NCI-H2171 (cell line): Measurements from ENCODE around the gene OR5T2.
"Not testable (repeated sequence)": the region's sequence is repeated elsewhere in the genome, so short reads cannot be mapped to it uniquely, and the experiment has no call there.

Experiments
- DNase-seq: peaks from one replicate; lab custom pipeline; 2025; lab: John Stamatoyannopoulos, UW

Gene OR5T2

GRCh38 chr11:56234155-56234554 lies at the start of gene OR5T2:
Gene OR5T2 (minus strand): TSS chr11:56234255. CDS start chr11:56233062, 1,193 bp downstream.
- no peak for DNase-seq

DNA sequence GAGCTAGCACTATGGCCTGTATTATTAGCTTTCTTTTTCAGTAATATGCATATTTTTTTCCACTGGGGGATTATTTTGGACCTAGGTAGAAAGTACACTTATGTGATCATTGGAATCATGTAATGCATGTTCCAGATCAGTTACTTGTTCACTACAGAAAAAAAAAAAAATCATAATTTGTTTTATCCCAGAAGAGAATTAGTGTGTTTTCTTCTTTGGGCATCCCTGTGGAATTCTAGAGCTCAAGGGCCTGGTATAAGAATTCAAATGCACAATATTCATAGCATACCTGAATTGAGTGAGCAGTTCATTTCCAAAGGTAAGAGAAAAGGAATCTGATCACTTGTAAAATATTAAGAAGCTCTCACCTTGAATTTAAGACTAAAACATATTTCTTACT lies 39.8 kb upstream of the OR5T2 start, which contains the start of gene OR5T1:
TSS of gene OR5T1 (plus strand) at position 301 of the 400 bp plus-strand sequence. CDS start 1,485 bp downstream, outside the sequence.
- DNase-seq: no peak

GRCh38 chr11:56271092-56271491 lies 37.0 kb upstream of the OR5T2 start:
- DNase-seq: no peak

DNA sequence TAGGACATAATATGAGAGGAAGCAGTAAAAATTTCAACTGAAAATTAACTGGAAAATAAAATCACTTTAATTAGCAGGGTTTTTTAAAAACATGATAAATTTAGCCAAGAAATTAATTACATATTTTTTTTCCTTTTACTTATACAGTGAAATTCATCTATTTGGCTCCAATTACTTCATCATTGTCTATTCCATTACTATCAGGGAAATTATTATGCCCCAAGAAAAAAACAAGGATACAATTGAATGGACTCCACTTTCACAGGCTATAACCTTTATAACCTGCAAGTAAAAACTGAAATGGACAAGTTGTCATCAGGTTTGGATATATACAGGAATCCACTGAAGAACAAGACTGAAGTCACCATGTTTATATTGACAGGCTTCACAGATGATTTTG lies 17.9 kb upstream of the OR5T2 start, which contains the start of gene OR5T3:
TSS of gene OR5T3 (plus strand) at position 301 of the 400 bp plus-strand sequence. CDS start at position 301, 0 bp downstream.
- no peak for DNase-seq

- not testable (repeated sequence) for DNase-seq
Measured at GRCh38 chr11:56219735-56220134, 14.3 kb downstream of the OR5T2 start.

- no peak for DNase-seq
Measured at GRCh38 chr11:56214537-56214936, 19.5 kb downstream of the OR5T2 start.

DNA sequence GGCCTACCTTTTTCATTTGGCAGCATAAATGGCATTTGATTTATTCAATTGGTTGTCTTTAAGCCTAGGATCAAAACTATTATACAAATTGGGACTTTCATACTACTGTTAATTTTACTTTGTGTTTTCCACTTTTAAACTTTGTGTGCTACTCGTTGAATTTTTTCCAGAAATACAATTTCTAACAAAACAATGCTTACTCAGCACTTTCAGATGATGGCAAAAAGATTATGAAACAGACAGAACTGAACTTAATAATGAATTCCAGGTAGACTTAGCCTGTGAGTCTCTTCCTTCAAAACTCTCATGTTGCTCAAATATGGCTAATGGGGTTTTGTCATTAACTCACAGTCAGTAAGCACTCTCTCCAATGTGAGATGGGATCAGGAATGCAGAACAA lies 26.3 kb downstream of the OR5T2 start:
- no peak for DNase-seq

- no peak for DNase-seq
Measured at GRCh38 chr11:56197367-56197766, 36.7 kb downstream of the OR5T2 start.

GRCh38 chr11:56196705-56197104 lies 37.4 kb downstream of the OR5T2 start:
- no peak for DNase-seq

GRCh38 chr11:56188602-56189001 lies 45.5 kb downstream of the OR5T2 start:
- DNase-seq: no peak

- no peak for DNase-seq
Measured at GRCh38 chr11:56183459-56183858, 50.6 kb downstream of the OR5T2 start.
